Measurements from ENCODE around the gene SLCO2A1.

- TF ChIP-seq CTCF (IDR thresholded peaks at IDR 0.05), result no peak
- TF ChIP-seq POLR2A (IDR thresholded peaks at IDR 0.05), result peak in 1 of 4 donors; percentile 30
Measured at GRCh38 chr3:134029734-134030378, at the start of gene SLCO2A1.
